ENCODE results near the gene COQ10A. TPM values are rescaled to one million over a fixed set of nuclear protein-coding genes. Genes with fewer than 3 reads are reported as not detected.

Gene COQ10A
- total and polyA plus RNA-seq, 9 of the 15 experiments (the other 6 are each of a cell fraction or from before 2014, with no cell fraction given): 3.1 to 26.4 (median 12.7) TPM

DNA sequence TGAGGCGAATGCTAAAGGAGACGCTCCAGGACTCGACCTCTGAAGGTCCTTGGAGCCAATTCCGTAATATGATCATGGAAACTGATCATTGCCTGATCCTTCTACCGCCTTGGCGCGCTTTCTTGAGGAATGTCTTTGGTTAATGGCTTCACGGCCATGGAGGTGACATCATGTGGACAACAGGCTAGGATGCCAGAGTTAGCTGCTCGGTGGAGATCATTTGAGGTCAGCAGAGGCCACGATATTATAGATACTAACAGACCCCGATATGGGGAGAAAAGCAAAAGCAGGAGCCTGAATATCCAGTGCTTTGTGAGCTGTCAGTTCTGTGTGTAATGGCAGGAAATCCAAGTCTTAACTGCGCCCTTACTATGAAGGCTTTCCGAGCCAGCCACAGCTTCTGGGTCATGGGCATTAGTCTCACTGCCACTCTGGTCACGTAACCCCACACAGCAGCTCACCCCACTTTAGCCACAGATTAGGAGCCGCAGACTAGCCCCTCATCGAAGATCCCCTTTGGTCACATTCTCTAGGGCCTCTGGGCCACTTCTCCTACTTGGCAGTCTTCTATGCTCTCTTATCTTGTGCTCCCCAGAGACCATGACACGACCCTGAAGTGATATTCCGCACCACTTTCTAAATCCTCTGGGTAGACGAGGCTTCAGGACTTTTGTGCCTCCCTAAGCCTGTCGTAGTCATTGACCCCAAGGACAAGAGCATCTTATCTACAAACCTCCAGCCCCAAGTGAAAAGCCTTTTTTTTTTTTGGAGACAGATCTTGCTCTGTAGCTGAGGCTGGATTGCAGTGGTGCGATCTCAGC lies 34.1 kb downstream of the COQ10A start (continued):
- TF ChIP-seq PHF8 (IDR thresholded peaks at IDR 0.05; ENCODE audit: borderline replicate concordance, low read length) (0 out of 2 replicates have a peak, but pooled peaks have one; percentile 1), TRIM28 (IDR thresholded peaks at IDR 0.05) (peak; percentile 42; the same call in 1 of the 2 replicates), ZBTB40 (IDR thresholded peaks at IDR 0.05) (no peak), ZBTB40 (CRISPR knock-in tag; IDR thresholded peaks at IDR 0.05) (no peak), TAF15 (IDR thresholded peaks at IDR 0.05; ENCODE audit: low read depth, low read length) (no peak)
- TF ChIP-seq, protein P1, sequence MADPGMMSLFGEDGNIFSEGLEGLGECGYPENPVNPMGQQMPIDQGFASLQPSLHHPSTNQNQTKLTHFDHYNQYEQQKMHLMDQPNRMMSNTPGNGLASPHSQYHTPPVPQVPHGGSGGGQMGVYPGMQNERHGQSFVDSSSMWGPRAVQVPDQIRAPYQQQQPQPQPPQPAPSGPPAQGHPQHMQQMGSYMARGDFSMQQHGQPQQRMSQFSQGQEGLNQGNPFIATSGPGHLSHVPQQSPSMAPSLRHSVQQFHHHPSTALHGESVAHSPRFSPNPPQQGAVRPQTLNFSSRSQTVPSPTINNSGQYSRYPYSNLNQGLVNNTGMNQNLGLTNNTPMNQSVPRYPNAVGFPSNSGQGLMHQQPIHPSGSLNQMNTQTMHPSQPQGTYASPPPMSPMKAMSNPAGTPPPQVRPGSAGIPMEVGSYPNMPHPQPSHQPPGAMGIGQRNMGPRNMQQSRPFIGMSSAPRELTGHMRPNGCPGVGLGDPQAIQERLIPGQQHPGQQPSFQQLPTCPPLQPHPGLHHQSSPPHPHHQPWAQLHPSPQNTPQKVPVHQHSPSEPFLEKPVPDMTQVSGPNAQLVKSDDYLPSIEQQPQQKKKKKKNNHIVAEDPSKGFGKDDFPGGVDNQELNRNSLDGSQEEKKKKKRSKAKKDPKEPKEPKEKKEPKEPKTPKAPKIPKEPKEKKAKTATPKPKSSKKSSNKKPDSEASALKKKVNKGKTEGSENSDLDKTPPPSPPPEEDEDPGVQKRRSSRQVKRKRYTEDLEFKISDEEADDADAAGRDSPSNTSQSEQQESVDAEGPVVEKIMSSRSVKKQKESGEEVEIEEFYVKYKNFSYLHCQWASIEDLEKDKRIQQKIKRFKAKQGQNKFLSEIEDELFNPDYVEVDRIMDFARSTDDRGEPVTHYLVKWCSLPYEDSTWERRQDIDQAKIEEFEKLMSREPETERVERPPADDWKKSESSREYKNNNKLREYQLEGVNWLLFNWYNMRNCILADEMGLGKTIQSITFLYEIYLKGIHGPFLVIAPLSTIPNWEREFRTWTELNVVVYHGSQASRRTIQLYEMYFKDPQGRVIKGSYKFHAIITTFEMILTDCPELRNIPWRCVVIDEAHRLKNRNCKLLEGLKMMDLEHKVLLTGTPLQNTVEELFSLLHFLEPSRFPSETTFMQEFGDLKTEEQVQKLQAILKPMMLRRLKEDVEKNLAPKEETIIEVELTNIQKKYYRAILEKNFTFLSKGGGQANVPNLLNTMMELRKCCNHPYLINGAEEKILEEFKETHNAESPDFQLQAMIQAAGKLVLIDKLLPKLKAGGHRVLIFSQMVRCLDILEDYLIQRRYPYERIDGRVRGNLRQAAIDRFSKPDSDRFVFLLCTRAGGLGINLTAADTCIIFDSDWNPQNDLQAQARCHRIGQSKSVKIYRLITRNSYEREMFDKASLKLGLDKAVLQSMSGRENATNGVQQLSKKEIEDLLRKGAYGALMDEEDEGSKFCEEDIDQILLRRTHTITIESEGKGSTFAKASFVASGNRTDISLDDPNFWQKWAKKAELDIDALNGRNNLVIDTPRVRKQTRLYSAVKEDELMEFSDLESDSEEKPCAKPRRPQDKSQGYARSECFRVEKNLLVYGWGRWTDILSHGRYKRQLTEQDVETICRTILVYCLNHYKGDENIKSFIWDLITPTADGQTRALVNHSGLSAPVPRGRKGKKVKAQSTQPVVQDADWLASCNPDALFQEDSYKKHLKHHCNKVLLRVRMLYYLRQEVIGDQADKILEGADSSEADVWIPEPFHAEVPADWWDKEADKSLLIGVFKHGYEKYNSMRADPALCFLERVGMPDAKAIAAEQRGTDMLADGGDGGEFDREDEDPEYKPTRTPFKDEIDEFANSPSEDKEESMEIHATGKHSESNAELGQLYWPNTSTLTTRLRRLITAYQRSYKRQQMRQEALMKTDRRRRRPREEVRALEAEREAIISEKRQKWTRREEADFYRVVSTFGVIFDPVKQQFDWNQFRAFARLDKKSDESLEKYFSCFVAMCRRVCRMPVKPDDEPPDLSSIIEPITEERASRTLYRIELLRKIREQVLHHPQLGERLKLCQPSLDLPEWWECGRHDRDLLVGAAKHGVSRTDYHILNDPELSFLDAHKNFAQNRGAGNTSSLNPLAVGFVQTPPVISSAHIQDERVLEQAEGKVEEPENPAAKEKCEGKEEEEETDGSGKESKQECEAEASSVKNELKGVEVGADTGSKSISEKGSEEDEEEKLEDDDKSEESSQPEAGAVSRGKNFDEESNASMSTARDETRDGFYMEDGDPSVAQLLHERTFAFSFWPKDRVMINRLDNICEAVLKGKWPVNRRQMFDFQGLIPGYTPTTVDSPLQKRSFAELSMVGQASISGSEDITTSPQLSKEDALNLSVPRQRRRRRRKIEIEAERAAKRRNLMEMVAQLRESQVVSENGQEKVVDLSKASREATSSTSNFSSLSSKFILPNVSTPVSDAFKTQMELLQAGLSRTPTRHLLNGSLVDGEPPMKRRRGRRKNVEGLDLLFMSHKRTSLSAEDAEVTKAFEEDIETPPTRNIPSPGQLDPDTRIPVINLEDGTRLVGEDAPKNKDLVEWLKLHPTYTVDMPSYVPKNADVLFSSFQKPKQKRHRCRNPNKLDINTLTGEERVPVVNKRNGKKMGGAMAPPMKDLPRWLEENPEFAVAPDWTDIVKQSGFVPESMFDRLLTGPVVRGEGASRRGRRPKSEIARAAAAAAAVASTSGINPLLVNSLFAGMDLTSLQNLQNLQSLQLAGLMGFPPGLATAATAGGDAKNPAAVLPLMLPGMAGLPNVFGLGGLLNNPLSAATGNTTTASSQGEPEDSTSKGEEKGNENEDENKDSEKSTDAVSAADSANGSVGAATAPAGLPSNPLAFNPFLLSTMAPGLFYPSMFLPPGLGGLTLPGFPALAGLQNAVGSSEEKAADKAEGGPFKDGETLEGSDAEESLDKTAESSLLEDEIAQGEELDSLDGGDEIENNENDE (IDR thresholded peaks at IDR 0.05; ENCODE audit: low read depth, low read length): no peak

Measured in K562 (cell line).